ENCODE results near the gene FGF10.

DNA sequence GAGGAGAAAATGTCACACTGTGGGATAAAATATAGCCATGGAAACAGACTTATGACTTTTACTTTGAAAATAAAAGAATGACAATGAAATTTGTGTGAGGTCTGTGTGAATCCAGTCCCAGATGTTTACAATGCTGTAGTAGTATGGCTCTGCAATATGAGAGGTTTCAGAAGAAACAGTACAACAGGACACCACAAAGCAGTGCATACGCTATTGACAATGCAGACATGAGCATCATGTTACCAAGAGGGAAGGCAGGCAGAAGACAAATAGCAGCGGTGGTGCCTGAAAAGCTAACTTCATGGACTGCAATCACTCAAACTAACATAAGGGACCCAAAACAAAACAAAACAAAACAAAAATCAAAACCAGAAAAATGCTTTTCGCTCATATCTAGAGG lies 1.8 kb downstream of the FGF10 start:
- TF ChIP-seq, protein P1, sequence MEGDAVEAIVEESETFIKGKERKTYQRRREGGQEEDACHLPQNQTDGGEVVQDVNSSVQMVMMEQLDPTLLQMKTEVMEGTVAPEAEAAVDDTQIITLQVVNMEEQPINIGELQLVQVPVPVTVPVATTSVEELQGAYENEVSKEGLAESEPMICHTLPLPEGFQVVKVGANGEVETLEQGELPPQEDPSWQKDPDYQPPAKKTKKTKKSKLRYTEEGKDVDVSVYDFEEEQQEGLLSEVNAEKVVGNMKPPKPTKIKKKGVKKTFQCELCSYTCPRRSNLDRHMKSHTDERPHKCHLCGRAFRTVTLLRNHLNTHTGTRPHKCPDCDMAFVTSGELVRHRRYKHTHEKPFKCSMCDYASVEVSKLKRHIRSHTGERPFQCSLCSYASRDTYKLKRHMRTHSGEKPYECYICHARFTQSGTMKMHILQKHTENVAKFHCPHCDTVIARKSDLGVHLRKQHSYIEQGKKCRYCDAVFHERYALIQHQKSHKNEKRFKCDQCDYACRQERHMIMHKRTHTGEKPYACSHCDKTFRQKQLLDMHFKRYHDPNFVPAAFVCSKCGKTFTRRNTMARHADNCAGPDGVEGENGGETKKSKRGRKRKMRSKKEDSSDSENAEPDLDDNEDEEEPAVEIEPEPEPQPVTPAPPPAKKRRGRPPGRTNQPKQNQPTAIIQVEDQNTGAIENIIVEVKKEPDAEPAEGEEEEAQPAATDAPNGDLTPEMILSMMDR (IDR thresholded peaks at IDR 0.05) = no peak
- TF ChIP-seq TCF7L2 (IDR thresholded peaks at IDR 0.05; ENCODE audit: low read depth, low read length) (no peak), POLR2AphosphoS5 (IDR thresholded peaks at IDR 0.05; ENCODE audit: low read depth, low read length) (no peak)

Measured in Panc1 (cell line).